Motor neuron (in vitro differentiated cells): Measurements from ENCODE around the gene C19orf44. TPM values are rescaled to one million over a fixed set of nuclear protein-coding genes. Genes with fewer than 3 reads are reported as not detected.
"Not testable (repeated sequence)": the region's sequence is repeated elsewhere in the genome, so short reads cannot be mapped to it uniquely, and the experiment has no call there.

ENCODE experiments used
- ATAC-seq, 8 experiments: fragments of 200-7000 bp; cut with Tn5 transposase; replicated peaks in 6 of 8; 2 replicates each; pipeline ENCODE4 v1.8.0; 2021; ENCODE audit warnings: mild to moderate bottlenecking in 8 of 8, moderate library complexity in 8 of 8
- H3K27ac ChIP-seq, 2 donors: fragments of 250-450 bp; sonication (Bioruptor Pico); 2 replicates each; pipeline ENCODE4 v1.9.0; 2021; ENCODE audit warnings: antibody characterized with exemption in 2 of 2, mild to moderate bottlenecking in 2 of 2, moderate library complexity in 1 of 2
- H3K4me1 ChIP-seq, 2 donors: fragments of 250-450 bp; sonication (Bioruptor Pico); replicated peaks in 1 of 2; 2 replicates each; pipeline ENCODE4 v1.6.1; 2021; ENCODE audit warnings: antibody characterized with exemption in 2 of 2, mild to moderate bottlenecking in 2 of 2, moderate library complexity in 1 of 2
- H3K4me3 ChIP-seq, 5 donors: fragments of 250-450 bp; sonication (Bioruptor Pico); 2 replicates each; pipeline ENCODE4 v1.9.0; 2021; ENCODE audit warnings: antibody characterized with exemption in 5 of 5, mild to moderate bottlenecking in 5 of 5, moderate library complexity in 4 of 5
- WGBS, 10 experiments: fragments of 450-650 bp; shearing (Covaris generic); methylation state at CpG; one replicate each; pipeline ENCODE4 v1.0.0; 2022; 5-methylcytosine and 5-hydroxymethylcytosine counted together
- in situ Hi-C, 9 experiments: fragments of 400-800 bp; cut with MboI; loops; one replicate each; pipeline ENCODE4 v1.15.0; 2021; ENCODE audit warnings: low sequenced_read_pairs in 9 of 9, low pct_unique_long_range_greater_than_20kb in 2 of 9; ENCODE audit not compliant: unreplicated experiment in 9 of 9
- total RNA-seq, 8 experiments: library from RNA; unstranded; fragments of 300-600 nt; gene quantifications; 2 replicates each; pipeline versions ENCODE4 v1.2.3 to v1.2.4, GENCODE V29; 2022

Gene C19orf44
- total RNA-seq, 8 experiments from 2014 or later, result 2.7 to 17.2 (median 5.0) TPM

GRCh38 chr19:16472992-16473391, 23.2 kb upstream of the C19orf44 start:
- peaks cover 6 to 10% of the 10 kb centered on the region in 2 donors for H3K4me1 ChIP-seq
- 40 to 100% (median 75%) methylated on average over 1 to 2 of the region's 2 CpGs; no CpG with 5 or more reads in 5 of the 10 experiments for WGBS, 10 experiments
- H3K4me3 ChIP-seq, result no peak overlapping the region
- in situ Hi-C loops, result no loop called here
- ATAC-seq, result no peak
- H3K27ac ChIP-seq, result no peak overlapping the region

- in situ Hi-C loops, result no loop called here
- peaks cover 6 to 10% of the 10 kb centered on the region in 2 donors for H3K4me1 ChIP-seq
- no peak overlapping the region for H3K27ac ChIP-seq
- WGBS, 10 experiments, result 40 to 100% (median 93%) methylated on average over 1 to 9 of the region's 13 CpGs; no CpG with 5 or more reads in 3 of the 10 experiments
- ATAC-seq, result no peak
- no peak overlapping the region for H3K4me3 ChIP-seq
Observed at GRCh38 chr19:16473875-16474392, 22.3 kb upstream of the C19orf44 start.

GRCh38 chr19:16476401-16476800, 19.8 kb upstream of the C19orf44 start:
- no peak overlapping the region for H3K27ac ChIP-seq
- 0 to 100% (median 85%) methylated on average over 1 to 2 of the region's 3 CpGs; no CpG with 5 or more reads in 2 of the 10 experiments for WGBS, 10 experiments
- ATAC-seq, result no peak
- no peaks in the 10 kb centered on the region for H3K4me1 ChIP-seq
- in situ Hi-C loops, result no loop called here
- H3K4me3 ChIP-seq, result no peak overlapping the region

- H3K4me3 ChIP-seq, result no peak overlapping the region
- 60 to 100% (median 80%) methylated on average over 1 of the region's 1 CpG; no CpG with 5 or more reads in 5 of the 10 experiments for WGBS, 10 experiments
- in situ Hi-C loops, result no loop called here
- H3K4me1 ChIP-seq, result no peaks in the 10 kb centered on the region
- H3K27ac ChIP-seq, result no peak overlapping the region
- ATAC-seq, result no peak
Observed at GRCh38 chr19:16477311-16477710, 18.9 kb upstream of the C19orf44 start.

GRCh38 chr19:16482745-16483144, 13.4 kb upstream of the C19orf44 start:
- in situ Hi-C loops, result no loop called here
- no peaks in the 10 kb centered on the region for H3K4me1 ChIP-seq
- H3K27ac ChIP-seq, result no peak overlapping the region
- no peak overlapping the region for H3K4me3 ChIP-seq
- no peak for ATAC-seq
- WGBS, 10 experiments, result 40 to 100% (median 87%) methylated on average over 1 to 5 of the region's 7 CpGs; no CpG with 5 or more reads in 2 of the 10 experiments

- H3K4me3 ChIP-seq, H3K4me1 ChIP-seq, H3K27ac ChIP-seq, in situ Hi-C loops: not testable (repeated sequence)
- 40 to 91% (median 89%) methylated on average over 1 to 4 of the region's 4 CpGs; no CpG with 5 or more reads in 3 of the 10 experiments for WGBS, 10 experiments
- ATAC-seq, result peak in 7 of 8 experiments; percentile 50 to 99 (median 96)
Observed at GRCh38 chr19:16486476-16486875, 9.7 kb upstream of the C19orf44 start.

- Histone ChIP-seq H3K4me1 (peaks cover 6 to 11% of the 10 kb centered on the region in 2 donors), H3K4me3 (peak overlapping the region; percentile 47 to 75 (median 53)), H3K27ac (peak overlapping the region in 1 of 2 donors; percentile 67)
- ATAC-seq, result peak in 3 of 8 experiments; percentile 16 to 24 (median 22)
- WGBS, 10 experiments, result 0 to 57% (median 20%) methylated on average over 1 to 12 of the region's 16 CpGs; no CpG with 5 or more reads in 2 of the 10 experiments
- in situ Hi-C loops, result no loop called here
Observed at GRCh38 chr19:16496613-16496983, 404 bp downstream of the C19orf44 start.

- peaks cover 6 to 11% of the 10 kb centered on the region in 2 donors for H3K4me1 ChIP-seq
- H3K27ac ChIP-seq, result peak overlapping the region in 1 of 2 donors; percentile 67
- peak overlapping the region; percentile 47 to 75 (median 53) for H3K4me3 ChIP-seq
- in situ Hi-C loops, result no loop called here
- ATAC-seq, result no peak
- WGBS, 10 experiments, result 73 to 100% (median 85%) methylated on average over 2 to 9 of the region's 12 CpGs; no CpG with 5 or more reads in 2 of the 10 experiments
Observed at GRCh38 chr19:16497042-16497441, 848 bp downstream of the C19orf44 start.

GRCh38 chr19:16497837-16498236, 1.6 kb downstream of the C19orf44 start:
- Histone ChIP-seq H3K4me3 (no peak overlapping the region), H3K4me1 (peaks cover 6 to 11% of the 10 kb centered on the region in 2 donors), H3K27ac (no peak overlapping the region)
- in situ Hi-C loops, result no loop called here
- no peak for ATAC-seq
- WGBS, 10 experiments, result 57 to 100% (median 93%) methylated on average over 1 to 6 of the region's 6 CpGs; no CpG with 5 or more reads in 3 of the 10 experiments

GRCh38 chr19:16504271-16504670, 8.1 kb downstream of the C19orf44 start:
- no peaks in the 10 kb centered on the region for H3K4me1 ChIP-seq
- no peak overlapping the region for H3K4me3 ChIP-seq
- in situ Hi-C loops, result no loop called here
- no peak for ATAC-seq
- H3K27ac ChIP-seq, result no peak overlapping the region
- WGBS, 10 experiments, result 88 to 100% (median 96%) methylated on average over 1 to 2 of the region's 3 CpGs; no CpG with 5 or more reads in 4 of the 10 experiments

- H3K4me1 ChIP-seq, H3K27ac ChIP-seq, in situ Hi-C loops, H3K4me3 ChIP-seq, ATAC-seq: not testable (repeated sequence)
- WGBS, 10 experiments, result 84 to 100% (median 100%) methylated on average over 1 to 5 of the region's 11 CpGs; no CpG with 5 or more reads in 1 of the 10 experiments
Observed at GRCh38 chr19:16506161-16506560, 10.0 kb downstream of the C19orf44 start.

- ATAC-seq, result no peak
- in situ Hi-C loops, result no loop called here
- H3K4me1 ChIP-seq, result no peaks in the 10 kb centered on the region
- no peak overlapping the region for H3K27ac ChIP-seq
- H3K4me3 ChIP-seq, result no peak overlapping the region
- WGBS, 10 experiments, result 0 to 100% (median 91%) methylated on average over 1 to 5 of the region's 6 CpGs; no CpG with 5 or more reads in 2 of the 10 experiments
Observed at GRCh38 chr19:16506961-16507360, 10.8 kb downstream of the C19orf44 start.

- no peak for ATAC-seq
- Histone ChIP-seq H3K4me1 (no peaks in the 10 kb centered on the region), H3K4me3 (no peak overlapping the region), H3K27ac (no peak overlapping the region)
- in situ Hi-C loops, result no loop called here
- 79 to 100% (median 100%) methylated on average over 1 to 5 of the region's 5 CpGs; no CpG with 5 or more reads in 1 of the 10 experiments for WGBS, 10 experiments
Observed at GRCh38 chr19:16508546-16508945, 12.4 kb downstream of the C19orf44 start.
